Measurements from ENCODE around the gene CRACR2A.

CRACR2A gene

GRCh38 chr12:3684449-3685051 lies 68.4 kb downstream of the CRACR2A start:
- DNase-seq (ENCODE audit: low read depth) = no peak

GRCh38 chr12:3683670-3684069 lies 69.2 kb downstream of the CRACR2A start:
- DNase-seq (ENCODE audit: low read depth) = peak; percentile 80

- DNase-seq (ENCODE audit: low read depth) = no peak
Observed at GRCh38 chr12:3681595-3682061, 71.3 kb downstream of the CRACR2A start.

GRCh38 chr12:3680919-3681594 lies 71.9 kb downstream of the CRACR2A start:
- peak; percentile 54 for DNase-seq (ENCODE audit: low read depth)

GRCh38 chr12:3679831-3680230 lies 73.1 kb downstream of the CRACR2A start:
- no peak for DNase-seq (ENCODE audit: low read depth)

GRCh38 chr12:3677609-3678008 lies 75.3 kb downstream of the CRACR2A start:
- no peak for DNase-seq (ENCODE audit: low read depth)

GRCh38 chr12:3673981-3674708 lies 78.8 kb downstream of the CRACR2A start:
- DNase-seq (ENCODE audit: low read depth) = no peak

- DNase-seq (ENCODE audit: low read depth) = no peak
Observed at GRCh38 chr12:3672113-3672509, 80.8 kb downstream of the CRACR2A start.

- DNase-seq (ENCODE audit: low read depth) = no peak
Observed at GRCh38 chr12:3671330-3672112, 81.4 kb downstream of the CRACR2A start.

GRCh38 chr12:3670083-3670620 lies 82.8 kb downstream of the CRACR2A start:
- DNase-seq (ENCODE audit: low read depth) = no peak

- no peak for DNase-seq (ENCODE audit: low read depth)
Observed at GRCh38 chr12:3669594-3669993, 83.3 kb downstream of the CRACR2A start.

- DNase-seq (ENCODE audit: low read depth) = no peak
Observed at GRCh38 chr12:3668479-3669165, 84.3 kb downstream of the CRACR2A start.

- DNase-seq (ENCODE audit: low read depth) = no peak
Observed at GRCh38 chr12:3667485-3667884, 85.4 kb downstream of the CRACR2A start.

- no peak for DNase-seq (ENCODE audit: low read depth)
Observed at GRCh38 chr12:3666441-3666840, 86.5 kb downstream of the CRACR2A start.

- DNase-seq (ENCODE audit: low read depth) = peak; percentile 30
Observed at GRCh38 chr12:3662521-3662921, 90.4 kb downstream of the CRACR2A start.

- DNase-seq (ENCODE audit: low read depth) = no peak
Observed at GRCh38 chr12:3661028-3661427, 91.9 kb downstream of the CRACR2A start.

GRCh38 chr12:3658327-3659163 lies 94.4 kb downstream of the CRACR2A start:
- peak; percentile 54 for DNase-seq (ENCODE audit: low read depth)

- DNase-seq (ENCODE audit: low read depth) = no peak
Observed at GRCh38 chr12:3656946-3657622, 95.8 kb downstream of the CRACR2A start.

GRCh38 chr12:3655328-3655900 lies 97.5 kb downstream of the CRACR2A start:
- peak; percentile 22 for DNase-seq (ENCODE audit: low read depth)
